ENCODE results near the gene ZNF598. TPM values are rescaled to one million over a fixed set of nuclear protein-coding genes. Genes with fewer than 3 reads are reported as not detected.

Gene ZNF598
- total RNA-seq, 2 experiments from 2014 or later = 39.7 to 43.6 TPM

DNA sequence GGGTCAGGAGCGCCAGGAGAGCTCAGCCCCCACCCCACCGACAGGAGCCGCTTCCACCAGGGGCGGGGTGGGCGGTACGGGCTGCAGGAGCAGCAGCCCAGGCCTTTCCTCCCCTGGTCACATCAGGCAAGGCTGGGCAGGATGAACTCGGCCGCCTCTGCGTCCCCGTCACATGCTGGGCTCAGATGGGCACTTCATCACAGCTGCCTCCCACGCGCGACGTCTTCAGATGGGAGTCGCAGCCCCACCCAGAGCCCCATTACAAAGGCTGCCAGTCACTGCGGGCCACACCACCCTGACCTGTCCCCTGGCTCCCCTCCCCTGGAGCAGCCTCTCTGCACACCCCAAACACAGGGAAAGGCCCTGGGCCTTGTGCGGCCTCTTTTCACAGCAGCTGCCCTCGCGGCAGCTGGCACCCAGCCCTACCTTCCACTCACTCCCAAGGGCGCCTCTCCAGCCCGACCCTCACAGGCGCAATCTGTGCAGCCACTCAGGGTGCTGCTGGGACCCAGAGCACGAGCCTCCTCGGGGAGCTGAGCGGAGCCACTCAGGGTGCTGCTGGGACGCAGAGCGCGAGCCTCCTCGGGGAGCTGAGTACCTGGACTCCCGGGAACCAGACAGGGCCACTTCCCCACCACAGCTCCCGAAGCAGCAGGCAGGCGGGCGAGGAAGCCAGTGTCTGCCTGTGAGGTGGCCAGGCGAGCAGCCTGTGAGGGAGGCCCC is 4.7 kb downstream of the ZNF598 start:
- Histone ChIP-seq H3K36me3 (ENCODE audit: insufficient read depth, low read length) (peaks cover 48% of the 10 kb centered on the region), H3K27me3 (ENCODE audit: control insufficient read depth in 1 of 2, insufficient read depth in 2 of 2, low read length in 2 of 2) (no peaks in the 10 kb centered on the region), H3K27ac (ENCODE audit: low read depth in 1 of 2, low read length in 2 of 2) (no peak overlapping the region), H3K4me1 (ENCODE audit: insufficient read depth, low read length) (peaks cover 61% of the 10 kb centered on the region), H3K4me3 (ENCODE audit: low read length) (no peak overlapping the region), H3K9me3 (ENCODE audit: control insufficient read depth in 1 of 2, insufficient read depth in 1 of 2, low read length in 2 of 2) (no peaks in the 10 kb centered on the region)
- Mint-ChIP-seq H3K4me3 (no peak overlapping the region), H3K36me3 (ENCODE audit: low read depth) (peaks cover 27% of the 10 kb centered on the region), H3K27me3 (no peaks in the 10 kb centered on the region), H3K27ac (no peak overlapping the region), H3K4me1 (ENCODE audit: low read depth) (peaks cover 34% of the 10 kb centered on the region), H3K9me3 (no peaks in the 10 kb centered on the region)
- intact Hi-C loops (cut with DNase I, micrococcal nuclease) = loop anchor here in 1 of 2 experiments (5.0 kb wide), 2 partner anchors 33 to 42 kb away; partner anchors contain the start of genes NTHL1, TBL3 and TSC2
- POLR2A ChIA-PET = interaction anchor here (1.1 to 2.2 kb wide), 6 partner anchors 11 to 150 kb away, joined by 3 to 11 read pairs (median 6); partner anchors contain the start of genes GFER, RPS2 and TRAF7
- DNase-seq = peak in 1 of 14 experiments; percentile 0
- CTCF ChIA-PET = interaction anchor here (1.0 to 1.8 kb wide), 5 partner anchors 22 to 150 kb away, joined by 3 to 13 read pairs (median 7); partner anchors contain the start of genes GFER, NTHL1, TRAF7 and TSC2
- ATAC-seq (ENCODE audit: poor library complexity) = no peak
- TF ChIP-seq, protein P1, sequence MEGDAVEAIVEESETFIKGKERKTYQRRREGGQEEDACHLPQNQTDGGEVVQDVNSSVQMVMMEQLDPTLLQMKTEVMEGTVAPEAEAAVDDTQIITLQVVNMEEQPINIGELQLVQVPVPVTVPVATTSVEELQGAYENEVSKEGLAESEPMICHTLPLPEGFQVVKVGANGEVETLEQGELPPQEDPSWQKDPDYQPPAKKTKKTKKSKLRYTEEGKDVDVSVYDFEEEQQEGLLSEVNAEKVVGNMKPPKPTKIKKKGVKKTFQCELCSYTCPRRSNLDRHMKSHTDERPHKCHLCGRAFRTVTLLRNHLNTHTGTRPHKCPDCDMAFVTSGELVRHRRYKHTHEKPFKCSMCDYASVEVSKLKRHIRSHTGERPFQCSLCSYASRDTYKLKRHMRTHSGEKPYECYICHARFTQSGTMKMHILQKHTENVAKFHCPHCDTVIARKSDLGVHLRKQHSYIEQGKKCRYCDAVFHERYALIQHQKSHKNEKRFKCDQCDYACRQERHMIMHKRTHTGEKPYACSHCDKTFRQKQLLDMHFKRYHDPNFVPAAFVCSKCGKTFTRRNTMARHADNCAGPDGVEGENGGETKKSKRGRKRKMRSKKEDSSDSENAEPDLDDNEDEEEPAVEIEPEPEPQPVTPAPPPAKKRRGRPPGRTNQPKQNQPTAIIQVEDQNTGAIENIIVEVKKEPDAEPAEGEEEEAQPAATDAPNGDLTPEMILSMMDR (IDR thresholded peaks at IDR 0.05) = no peak

DNA sequence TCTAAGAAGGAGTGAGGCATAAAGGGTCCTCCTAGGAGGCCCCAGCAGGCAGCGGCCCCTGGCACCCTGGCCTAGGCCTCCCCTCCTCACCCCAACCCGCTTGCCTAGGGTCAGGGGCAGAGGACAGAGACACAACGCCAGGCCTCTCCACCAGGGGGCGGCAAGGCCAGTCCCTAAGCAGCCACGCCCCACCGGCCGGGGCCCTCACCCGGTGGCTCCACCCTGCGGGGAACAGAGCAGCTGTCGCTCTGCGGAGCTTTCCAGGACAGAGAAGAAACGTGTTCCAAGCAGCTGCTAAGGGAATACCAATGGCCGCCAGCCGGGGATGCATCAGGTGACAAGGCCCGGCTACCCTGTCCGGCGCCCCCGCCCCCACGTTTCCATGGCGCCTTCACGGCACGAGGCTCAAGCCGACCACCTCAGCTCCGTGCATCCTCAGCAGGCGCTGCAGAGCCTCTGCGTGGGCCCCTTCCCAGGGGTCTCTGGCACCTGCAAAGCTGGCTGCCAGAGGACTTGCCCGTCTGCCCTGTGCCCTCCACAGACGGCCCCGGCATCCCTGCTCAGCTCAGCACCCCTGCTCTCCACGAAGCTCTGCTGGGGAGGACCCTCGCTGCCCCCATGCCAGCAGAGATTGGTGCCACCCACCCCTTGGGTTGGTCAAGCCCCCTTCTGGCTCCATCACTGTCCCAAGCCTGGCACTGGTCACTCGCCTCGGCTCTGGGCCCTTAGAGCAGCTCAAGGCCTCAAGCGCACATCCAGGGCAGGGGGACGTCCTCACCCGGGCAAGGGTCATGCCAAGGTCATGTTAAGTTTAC is 5.6 kb downstream of the ZNF598 start:
- Histone ChIP-seq H3K9me3 (ENCODE audit: control insufficient read depth in 1 of 2, insufficient read depth in 1 of 2, low read length in 2 of 2) (no peaks in the 10 kb centered on the region), H3K36me3 (ENCODE audit: insufficient read depth, low read length) (peaks cover 57% of the 10 kb centered on the region), H3K27ac (ENCODE audit: low read depth in 1 of 2, low read length in 2 of 2) (no peak overlapping the region), H3K4me1 (ENCODE audit: insufficient read depth, low read length) (peaks cover 57% of the 10 kb centered on the region), H3K4me3 (ENCODE audit: low read length) (no peak overlapping the region), H3K27me3 (ENCODE audit: control insufficient read depth in 1 of 2, insufficient read depth in 2 of 2, low read length in 2 of 2) (no peaks in the 10 kb centered on the region)
- peaks cover 28% of the 10 kb centered on the region for H3K36me3 Mint-ChIP-seq (ENCODE audit: low read depth)
- intact Hi-C loops (cut with DNase I, micrococcal nuclease) = no loop called here
- DNase-seq (peak; percentile 78 to 92 (median 84)), ATAC-seq (ENCODE audit: poor library complexity) (peak; percentile 98)
- no peak overlapping the region for H3K4me3 Mint-ChIP-seq
- ChIA-PET POLR2A (interaction anchor here (1.0 to 2.2 kb wide), 7 partner anchors 10 to 151 kb away, joined by 3 to 11 read pairs (median 4); partner anchors contain the start of genes GFER, RPS2 and TRAF7), CTCF (interaction anchor here (0.5 to 1.8 kb wide), 21 partner anchors 8 to 177 kb away, joined by 3 to 17 read pairs (median 4); partner anchors contain the start of genes FAHD1, GFER, NDUFB10 and NTHL1)
- H3K27ac Mint-ChIP-seq = no peak overlapping the region
- peaks cover 32% of the 10 kb centered on the region for H3K4me1 Mint-ChIP-seq (ENCODE audit: low read depth)
- no peaks in the 10 kb centered on the region for H3K9me3 Mint-ChIP-seq
- H3K27me3 Mint-ChIP-seq = no peaks in the 10 kb centered on the region
- TF ChIP-seq, protein P1 (IDR thresholded peaks at IDR 0.05) = peak; percentile 78

DNA sequence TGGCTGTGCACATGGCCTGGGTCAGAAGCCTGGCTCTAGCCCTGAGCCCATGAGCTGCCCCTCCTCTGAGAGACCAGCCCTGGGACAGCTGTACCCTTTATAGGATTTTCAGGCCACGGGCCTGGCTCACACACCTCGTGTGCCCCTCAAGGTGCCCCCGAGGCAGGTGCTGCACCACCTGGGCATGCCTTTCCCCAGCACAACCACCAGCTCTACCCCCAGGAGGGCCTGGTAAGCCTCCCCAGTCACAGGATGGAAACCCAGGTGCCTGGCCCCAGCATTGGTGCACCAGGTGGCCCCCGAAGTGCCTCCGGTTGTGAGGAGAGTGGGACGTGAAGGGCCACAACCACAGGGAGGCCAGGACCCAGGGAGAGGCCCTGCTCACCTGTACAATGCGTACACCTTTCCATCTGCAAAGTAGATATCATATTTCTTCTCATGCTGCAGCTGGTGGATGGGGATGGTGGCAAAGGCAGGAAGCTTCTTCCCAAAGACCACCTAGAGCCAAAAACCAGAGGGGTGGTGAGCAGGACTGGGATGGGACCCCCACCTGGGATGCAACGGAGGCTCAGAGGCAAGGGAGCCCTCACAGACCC is 6.3 kb downstream of the ZNF598 start:
- H3K27me3 Mint-ChIP-seq = no peaks in the 10 kb centered on the region
- TF ChIP-seq, protein P1 (IDR thresholded peaks at IDR 0.05) = no peak
- DNase-seq (peak in 1 of 14 experiments; percentile 0), ATAC-seq (ENCODE audit: poor library complexity) (no peak)
- ChIA-PET CTCF (interaction anchor here (0.6 to 1.6 kb wide), 13 partner anchors 8 to 176 kb away, joined by 3 to 17 read pairs (median 5); partner anchors contain the start of genes FAHD1, GFER, NDUFB10 and TRAF7), POLR2A (interaction anchor here (1.0 to 2.2 kb wide), 5 partner anchors 10 to 152 kb away, joined by 4 to 11 read pairs (median 7); partner anchors contain the start of genes GFER, RPS2 and TRAF7)
- H3K9me3 Mint-ChIP-seq = no peaks in the 10 kb centered on the region
- intact Hi-C loops (cut with DNase I, micrococcal nuclease) = no loop called here
- peaks cover 64% of the 10 kb centered on the region for H3K36me3 ChIP-seq (ENCODE audit: insufficient read depth, low read length)
- H3K27me3 ChIP-seq (ENCODE audit: control insufficient read depth in 1 of 2, insufficient read depth in 2 of 2, low read length in 2 of 2) = no peaks in the 10 kb centered on the region
- no peak overlapping the region for H3K4me3 Mint-ChIP-seq
- no peak overlapping the region for H3K27ac Mint-ChIP-seq
- peaks cover 31% of the 10 kb centered on the region for H3K36me3 Mint-ChIP-seq (ENCODE audit: low read depth)
- H3K4me3 ChIP-seq (ENCODE audit: low read length) = no peak overlapping the region
- no peak overlapping the region for H3K27ac ChIP-seq (ENCODE audit: low read depth in 1 of 2, low read length in 2 of 2)
- H3K9me3 ChIP-seq (ENCODE audit: control insufficient read depth in 1 of 2, insufficient read depth in 1 of 2, low read length in 2 of 2) = no peaks in the 10 kb centered on the region
- peaks cover 26% of the 10 kb centered on the region for H3K4me1 Mint-ChIP-seq (ENCODE audit: low read depth)
- H3K4me1 ChIP-seq (ENCODE audit: insufficient read depth, low read length) = peaks cover 50% of the 10 kb centered on the region

Measured in CD4-positive, alpha-beta T cell (primary cell).